ENCODE measurements around the gene HK3. TPM values are rescaled to one million over a fixed set of nuclear protein-coding genes. Genes with fewer than 3 reads are reported as not detected.

The HK3 gene
- total RNA-seq, 1 donor from 2014 or later = 0.60 TPM

GRCh38 chr5:176921714-176922113 lies 22.6 kb upstream of the HK3 start:
- H3K27me3 Mint-ChIP-seq (ENCODE audit: low read depth) = no peaks in the 10 kb centered on the region
- TF ChIP-seq, protein P1, sequence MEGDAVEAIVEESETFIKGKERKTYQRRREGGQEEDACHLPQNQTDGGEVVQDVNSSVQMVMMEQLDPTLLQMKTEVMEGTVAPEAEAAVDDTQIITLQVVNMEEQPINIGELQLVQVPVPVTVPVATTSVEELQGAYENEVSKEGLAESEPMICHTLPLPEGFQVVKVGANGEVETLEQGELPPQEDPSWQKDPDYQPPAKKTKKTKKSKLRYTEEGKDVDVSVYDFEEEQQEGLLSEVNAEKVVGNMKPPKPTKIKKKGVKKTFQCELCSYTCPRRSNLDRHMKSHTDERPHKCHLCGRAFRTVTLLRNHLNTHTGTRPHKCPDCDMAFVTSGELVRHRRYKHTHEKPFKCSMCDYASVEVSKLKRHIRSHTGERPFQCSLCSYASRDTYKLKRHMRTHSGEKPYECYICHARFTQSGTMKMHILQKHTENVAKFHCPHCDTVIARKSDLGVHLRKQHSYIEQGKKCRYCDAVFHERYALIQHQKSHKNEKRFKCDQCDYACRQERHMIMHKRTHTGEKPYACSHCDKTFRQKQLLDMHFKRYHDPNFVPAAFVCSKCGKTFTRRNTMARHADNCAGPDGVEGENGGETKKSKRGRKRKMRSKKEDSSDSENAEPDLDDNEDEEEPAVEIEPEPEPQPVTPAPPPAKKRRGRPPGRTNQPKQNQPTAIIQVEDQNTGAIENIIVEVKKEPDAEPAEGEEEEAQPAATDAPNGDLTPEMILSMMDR (IDR thresholded peaks at IDR 0.05; ENCODE audit: unreplicated experiment) = no peak
- DNase-seq (ENCODE audit: low spot score in 2 of 2, unreplicated experiment in 2 of 2) = no peak
- H3K4me1 Mint-ChIP-seq = no peaks in the 10 kb centered on the region
- H3K4me3 Mint-ChIP-seq = no peak overlapping the region
- no peak overlapping the region for H3K27ac Mint-ChIP-seq
- peaks cover 25% of the 10 kb centered on the region for H3K36me3 Mint-ChIP-seq
- H3K9me3 Mint-ChIP-seq = no peaks in the 10 kb centered on the region

DNA sequence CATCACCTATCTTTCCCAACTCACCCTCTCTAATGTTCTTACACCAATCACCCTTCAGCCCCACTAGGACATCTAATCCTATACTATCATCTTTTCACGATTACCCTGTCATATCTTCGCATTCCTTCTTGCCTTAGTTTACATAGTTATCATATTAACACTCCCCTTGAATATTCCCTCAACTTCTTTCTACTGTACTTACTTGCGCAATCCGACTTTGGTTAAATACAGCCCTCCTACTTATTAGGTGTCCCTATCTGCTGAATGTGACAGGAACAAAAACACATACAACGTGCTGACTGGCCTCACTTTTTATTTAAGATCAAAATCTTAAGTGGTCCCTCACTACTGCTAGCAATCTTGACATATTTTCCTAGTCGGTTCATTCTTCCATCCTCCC lies 19.5 kb upstream of the HK3 start:
- Mint-ChIP-seq H3K4me1 (no peaks in the 10 kb centered on the region), H3K27ac (no peak overlapping the region), H3K9me3 (no peaks in the 10 kb centered on the region), H3K27me3 (ENCODE audit: low read depth) (no peaks in the 10 kb centered on the region), H3K4me3 (no peak overlapping the region), H3K36me3 (peaks cover 18% of the 10 kb centered on the region)
- DNase-seq (ENCODE audit: low spot score in 2 of 2, unreplicated experiment in 2 of 2) = no peak
- TF ChIP-seq, protein P1 (IDR thresholded peaks at IDR 0.05; ENCODE audit: unreplicated experiment) = no peak

DNA sequence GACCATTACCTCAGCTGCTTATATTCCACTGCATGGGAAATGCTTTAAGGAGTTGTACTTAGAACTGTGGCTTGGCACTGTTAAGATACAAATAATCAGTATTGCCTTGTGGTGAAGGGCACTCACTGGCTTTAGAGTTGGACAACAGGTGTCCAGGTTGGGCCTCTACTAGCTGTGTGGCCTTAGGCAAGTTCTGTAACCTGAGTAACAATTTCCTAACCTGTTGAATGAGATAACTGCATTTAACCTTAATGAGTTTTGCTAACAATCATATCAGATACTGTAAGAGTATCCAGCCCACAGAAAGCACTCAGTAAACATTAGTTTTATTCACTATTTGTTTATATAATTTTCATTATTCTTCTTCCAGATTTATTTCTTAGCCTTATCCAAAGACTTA lies 17.2 kb upstream of the HK3 start:
- no peak for DNase-seq (ENCODE audit: low spot score in 2 of 2, unreplicated experiment in 2 of 2)
- Mint-ChIP-seq H3K4me1 (peaks cover 2% of the 10 kb centered on the region), H3K27me3 (ENCODE audit: low read depth) (no peaks in the 10 kb centered on the region), H3K36me3 (peaks cover 17% of the 10 kb centered on the region), H3K27ac (no peak overlapping the region), H3K4me3 (no peak overlapping the region), H3K9me3 (no peaks in the 10 kb centered on the region)
- TF ChIP-seq, protein P1 (IDR thresholded peaks at IDR 0.05; ENCODE audit: unreplicated experiment) = no peak

- H3K27ac Mint-ChIP-seq = no peak overlapping the region
Measured at GRCh38 chr5:176915906-176916305, 16.8 kb upstream of the HK3 start.

GRCh38 chr5:176912115-176912514 lies 13.0 kb upstream of the HK3 start:
- no peak for DNase-seq (ENCODE audit: low spot score in 2 of 2, unreplicated experiment in 2 of 2)
- Mint-ChIP-seq H3K27me3 (ENCODE audit: low read depth) (no peaks in the 10 kb centered on the region), H3K4me1 (peaks cover 11% of the 10 kb centered on the region), H3K4me3 (no peak overlapping the region), H3K27ac (no peak overlapping the region), H3K36me3 (peaks cover 8% of the 10 kb centered on the region), H3K9me3 (no peaks in the 10 kb centered on the region)
- TF ChIP-seq, protein P1 (IDR thresholded peaks at IDR 0.05; ENCODE audit: unreplicated experiment) = no peak

More at GRCh38 chr5:176915906-176916305, 16.8 kb upstream of the HK3 start:
- Mint-ChIP-seq H3K27me3 (ENCODE audit: low read depth) (no peaks in the 10 kb centered on the region), H3K4me3 (no peak overlapping the region), H3K4me1 (peaks cover 2% of the 10 kb centered on the region), H3K9me3 (no peaks in the 10 kb centered on the region), H3K36me3 (peaks cover 18% of the 10 kb centered on the region)
- TF ChIP-seq, protein P1 (IDR thresholded peaks at IDR 0.05; ENCODE audit: unreplicated experiment) = no peak
- no peak for DNase-seq (ENCODE audit: low spot score in 2 of 2, unreplicated experiment in 2 of 2)

Data from mesothelial cell of epicardium (in vitro differentiated cells).